Kidney epithelial cell (primary cell): ENCODE data around the gene HOXA11. TPM values are rescaled to one million over a fixed set of nuclear protein-coding genes. Genes with fewer than 3 reads are reported as not detected.
A peak's percentile ranks its signal among the peaks of the same experiment; 100 is the strongest.

Experiments
- DNase-seq: peaks from one replicate; pipeline ENCODE4 v3.0.0-alpha.2; 2010; ENCODE audit warnings: low read depth
- H3K27me3 ChIP-seq: 2 replicates; pipeline ENCODE4 v1.6.0; 2011; ENCODE audit warnings: low read length; ENCODE audit not compliant: control insufficient read depth, insufficient read depth
- H3K36me3 ChIP-seq: 2 replicates; pipeline ENCODE4 v1.5.1; 2011; ENCODE audit warnings: low read length; ENCODE audit not compliant: control insufficient read depth, insufficient read depth
- H3K4me3 ChIP-seq: 2 replicates; pipeline ENCODE4 v1.5.1; 2011; ENCODE audit warnings: low read depth, mild to moderate bottlenecking, control low read depth, low read length
- CTCF ChIP-seq: IDR thresholded peaks from 2 replicates; pipeline ENCODE4 v1.5.1; 2011; ENCODE audit warnings: mild to moderate bottlenecking, moderate library complexity, low read length, control low read depth, inconsistent platforms; ENCODE audit not compliant: insufficient read depth, poor library complexity, severe bottlenecking
- total RNA-seq: library from RNA; depleted of rRNA; stranded (reverse); fragments of >200 nt; gene quantifications from 2 replicates; pipeline ENCODE4 v1.2.3, GENCODE V29; 2015

Gene HOXA11
- total RNA-seq, 1 donor from 2014 or later: 17.3 TPM

- TF ChIP-seq CTCF: no peak
- Histone ChIP-seq H3K27me3 (peaks cover 22% of the 10 kb centered on the region), H3K4me3 (peak overlapping the region; percentile 52), H3K36me3 (no peaks in the 10 kb centered on the region)
- DNase-seq: no peak
These were observed 3.6 kb upstream of the HOXA11 start for GRCh38 chr7:27188386-27189294.

- DNase-seq: no peak
- no peaks in the 10 kb centered on the region for H3K36me3 ChIP-seq
- H3K27me3 ChIP-seq: peaks cover 13% of the 10 kb centered on the region
- peak overlapping the region; percentile 52 for H3K4me3 ChIP-seq
- no peak for TF ChIP-seq CTCF
These were observed 2.7 kb upstream of the HOXA11 start for GRCh38 chr7:27187475-27188385.

DNA sequence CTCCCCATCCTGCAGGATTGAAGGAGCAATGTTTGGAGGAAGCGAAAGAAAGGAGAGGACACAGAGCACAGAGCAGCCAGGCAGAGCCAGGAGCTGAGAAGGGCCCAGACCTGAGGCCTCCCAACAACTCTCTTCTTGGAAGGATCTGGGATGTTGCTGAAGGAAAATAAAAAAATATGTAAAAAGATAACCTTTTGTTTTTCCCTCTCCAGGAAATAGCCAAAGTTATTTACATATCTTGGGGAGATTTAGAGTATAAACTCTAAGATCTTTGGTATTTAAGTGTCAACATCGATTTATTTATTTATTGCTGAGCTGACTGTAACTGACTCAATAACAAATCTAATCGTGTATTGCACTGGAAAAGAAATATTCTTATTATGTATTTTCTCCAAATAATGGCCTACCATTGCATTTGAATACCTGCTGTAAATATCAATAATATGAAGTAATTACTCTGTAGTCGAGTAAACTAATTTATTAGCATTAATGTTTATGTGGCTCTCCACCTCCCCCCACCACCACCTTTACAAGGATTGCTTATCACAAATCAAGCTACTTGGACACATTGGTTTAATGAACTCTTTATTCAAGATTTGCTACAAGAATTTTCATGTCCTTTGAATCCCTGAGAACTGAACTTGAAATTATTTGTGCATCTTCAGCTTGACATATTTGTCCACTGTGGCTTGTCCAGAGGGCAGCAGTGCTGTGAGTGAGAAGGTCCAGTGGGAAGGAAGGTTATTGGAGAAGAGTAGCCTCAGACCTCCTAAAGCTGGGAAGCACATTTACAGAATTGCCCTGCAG lies 1.8 kb upstream of the HOXA11 start:
- no peak for DNase-seq
- H3K4me3 ChIP-seq: peak overlapping the region; percentile 78
- TF ChIP-seq CTCF: no peak
- H3K36me3 ChIP-seq: no peaks in the 10 kb centered on the region
- H3K27me3 ChIP-seq: peaks cover 5% of the 10 kb centered on the region

- no peak for TF ChIP-seq CTCF
- H3K36me3 ChIP-seq: no peaks in the 10 kb centered on the region
- no peaks in the 10 kb centered on the region for H3K27me3 ChIP-seq
- DNase-seq: no peak
- peak overlapping the region; percentile 78 for H3K4me3 ChIP-seq
These were observed 1.0 kb upstream of the HOXA11 start for GRCh38 chr7:27185854-27186667.
